Loucy (cell line): ENCODE measurements around the gene PPP2R5C.

ENCODE experiments used
- H2AFZ ChIP-seq: fragments of 200-600 bp; sonication (generic); 2 replicates; pipeline ENCODE4 v1.6.0; 2016; ENCODE audit warnings: antibody characterized with exemption, mild to moderate bottlenecking, low read length, moderate library complexity
- H3F3A ChIP-seq: fragments of 200-600 bp; 2 replicates; pipeline ENCODE4 v1.6.0; 2016; ENCODE audit warnings: antibody characterized with exemption, low read depth, mild to moderate bottlenecking
- H3K27me3 ChIP-seq: fragments of 200-600 bp; sonication (generic); 2 replicates; pipeline ENCODE4 v1.6.1; 2014; ENCODE audit warnings: low read length, mild to moderate bottlenecking; ENCODE audit not compliant: insufficient read depth, poor library complexity, severe bottlenecking
- H3K36me3 ChIP-seq: fragments of 200-600 bp; sonication (generic); 2 replicates; pipeline ENCODE4 v1.6.1; 2016; ENCODE audit warnings: low read length; ENCODE audit not compliant: insufficient read depth
- H3K4me1 ChIP-seq: fragments of 200-600 bp; sonication (generic); 2 replicates; pipeline ENCODE4 v1.5.1; 2014; ENCODE audit warnings: low read length, mild to moderate bottlenecking; ENCODE audit not compliant: insufficient read depth, poor library complexity, severe bottlenecking
- H3K4me2 ChIP-seq: fragments of 200-600 bp; sonication (generic); 2 replicates; pipeline ENCODE4 v1.6.0; 2014; ENCODE audit warnings: antibody characterized with exemption, low read length, low read depth, mild to moderate bottlenecking; ENCODE audit not compliant: poor library complexity, severe bottlenecking
- H3K4me3 ChIP-seq: fragments of 200-600 bp; sonication (generic); 2 replicates; pipeline ENCODE4 v1.5.1; 2014; ENCODE audit warnings: low read length, mild to moderate bottlenecking, mixed read lengths; ENCODE audit not compliant: poor library complexity, severe bottlenecking
- H3K79me2 ChIP-seq: fragments of 200-600 bp; sonication (generic); 2 replicates; pipeline ENCODE4 v1.6.1; 2014; ENCODE audit warnings: low read length; ENCODE audit not compliant: insufficient read depth
- H3K9ac ChIP-seq: fragments of 200-600 bp; sonication (generic); 2 replicates; pipeline ENCODE4 v1.6.0; 2014; ENCODE audit warnings: mild to moderate bottlenecking, low read depth, low read length, moderate library complexity; ENCODE audit not compliant: poor library complexity, severe bottlenecking
- H3K9me2 ChIP-seq: fragments of 200-600 bp; sonication (generic); replicated peaks from 2 replicates; pipeline ENCODE4 v1.6.1; 2016; ENCODE audit warnings: low read depth, low read length, mixed read lengths
- H3K9me3 ChIP-seq: fragments of 200-600 bp; sonication (generic); 2 replicates; pipeline ENCODE4 v1.6.1; 2014; ENCODE audit warnings: mild to moderate bottlenecking, antibody characterized with exemption, low read length, low read depth; ENCODE audit not compliant: insufficient read depth
- H4K20me1 ChIP-seq: fragments of 200-600 bp; sonication (generic); 2 replicates; pipeline ENCODE4 v1.6.0; 2014; ENCODE audit warnings: antibody characterized with exemption, low read length, mild to moderate bottlenecking; ENCODE audit not compliant: insufficient read depth, poor library complexity, severe bottlenecking
- CTCF ChIP-seq: fragments of 200-600 bp; sonication (generic); conservative IDR thresholded peaks from 2 replicates; pipeline ENCODE4 v1.5.1; 2014; ENCODE audit warnings: mild to moderate bottlenecking, antibody characterized with exemption, low read length
- EZH2phosphoT487 ChIP-seq: fragments of 200-600 bp; IDR thresholded peaks from 2 replicates; pipeline ENCODE4 v1.6.1; 2018; ENCODE audit warnings: antibody characterized with exemption, mild to moderate bottlenecking, moderate library complexity, borderline replicate concordance

The PPP2R5C gene

GRCh38 chr14:101734246-101734847 is 27.2 kb upstream of the PPP2R5C start:
- Histone ChIP-seq H3K79me2 (no peaks in the 10 kb centered on the region), H4K20me1 (no peaks in the 10 kb centered on the region), H3K9me2 (no peaks in the 10 kb centered on the region), H3K4me1 (peaks cover 8% of the 10 kb centered on the region), H3F3A (no peaks in the 10 kb centered on the region), H3K9ac (no peak overlapping the region), H2AFZ (no peak overlapping the region), H3K36me3 (no peaks in the 10 kb centered on the region), H3K4me3 (no peak overlapping the region), H3K4me2 (no peak overlapping the region), H3K27me3 (peaks cover 84% of the 10 kb centered on the region), H3K9me3 (no peaks in the 10 kb centered on the region)
- TF ChIP-seq CTCF = no peak
- no peak for TF ChIP-seq EZH2phosphoT487

GRCh38 chr14:101735453-101735852 is 26.1 kb upstream of the PPP2R5C start:
- no peak overlapping the region for H2AFZ ChIP-seq
- H3K36me3 ChIP-seq = no peaks in the 10 kb centered on the region
- H3F3A ChIP-seq = no peaks in the 10 kb centered on the region
- peaks cover 8% of the 10 kb centered on the region for H3K4me1 ChIP-seq
- no peaks in the 10 kb centered on the region for H3K9me2 ChIP-seq
- TF ChIP-seq EZH2phosphoT487 (no peak), CTCF (no peak)
- peaks cover 73% of the 10 kb centered on the region for H3K27me3 ChIP-seq
- no peaks in the 10 kb centered on the region for H3K9me3 ChIP-seq
- no peak overlapping the region for H3K9ac ChIP-seq
- no peak overlapping the region for H3K4me2 ChIP-seq
- no peaks in the 10 kb centered on the region for H3K79me2 ChIP-seq
- no peaks in the 10 kb centered on the region for H4K20me1 ChIP-seq
- no peak overlapping the region for H3K4me3 ChIP-seq

- H3K4me3 ChIP-seq = no peak overlapping the region
- no peaks in the 10 kb centered on the region for H3F3A ChIP-seq
- no peaks in the 10 kb centered on the region for H3K9me2 ChIP-seq
- H4K20me1 ChIP-seq = no peaks in the 10 kb centered on the region
- no peak overlapping the region for H3K9ac ChIP-seq
- H3K4me2 ChIP-seq = no peak overlapping the region
- TF ChIP-seq EZH2phosphoT487 = no peak
- H3K36me3 ChIP-seq = no peaks in the 10 kb centered on the region
- H2AFZ ChIP-seq = no peak overlapping the region
- H3K27me3 ChIP-seq = peaks cover 67% of the 10 kb centered on the region
- H3K4me1 ChIP-seq = peaks cover 6% of the 10 kb centered on the region
- H3K79me2 ChIP-seq = no peaks in the 10 kb centered on the region
- H3K9me3 ChIP-seq = peaks cover 5% of the 10 kb centered on the region; the same call in 1 of the 2 replicates
Measured at GRCh38 chr14:101736071-101736470, 25.4 kb upstream of the PPP2R5C start.

- Histone ChIP-seq H3F3A (no peaks in the 10 kb centered on the region), H3K4me2 (no peak overlapping the region), H3K9ac (no peak overlapping the region), H3K27me3 (peaks cover 63% of the 10 kb centered on the region), H3K79me2 (no peaks in the 10 kb centered on the region), H3K4me1 (peaks cover under 1% of the 10 kb centered on the region), H2AFZ (no peak overlapping the region), H4K20me1 (no peaks in the 10 kb centered on the region), H3K36me3 (no peaks in the 10 kb centered on the region), H3K9me2 (no peaks in the 10 kb centered on the region), H3K4me3 (no peak overlapping the region), H3K9me3 (peaks cover 10% of the 10 kb centered on the region; the same call in 1 of the 2 replicates)
- no peak for TF ChIP-seq CTCF
- TF ChIP-seq EZH2phosphoT487 = no peak
Measured at GRCh38 chr14:101736585-101736984, 24.9 kb upstream of the PPP2R5C start.
